HepG2 (cell line): ENCODE data around the gene NEMF. TPM values are rescaled to one million over a fixed set of nuclear protein-coding genes. Genes with fewer than 3 reads are reported as not detected.

ENCODE experiments used
- AKAP8 ChIP-seq: sonication (generic); formaldehyde crosslinking; IDR thresholded peaks from 2 replicates; pipeline ENCODE4 v1.5.1; 2020; ENCODE audit warnings: mild to moderate bottlenecking, missing genetic modification reagents
- BHLHE40 ChIP-seq: IDR thresholded peaks from 2 replicates; pipeline ENCODE4 v1.6.1; 2011; ENCODE audit warnings: low read length, improper control_type of control experiment
- CHD2 ChIP-seq: IDR thresholded peaks from 2 replicates; pipeline ENCODE4 v1.6.1; 2011; ENCODE audit warnings: low read depth, low read length, improper control_type of control experiment
- EP300 ChIP-seq, 3 experiments: sonication (generic) in 1 of 3; formaldehyde crosslinking in 1 of 3; IDR thresholded peaks; 2 replicates each; pipeline versions ENCODE4 v1.5.1 to v1.6.1; 2011 to 2020; ENCODE audit warnings: low read depth in 2 of 3, low read length in 2 of 3, borderline replicate concordance in 1 of 3, improper control_type of control experiment in 1 of 3, mild to moderate bottlenecking in 1 of 3, missing genetic modification reagents in 1 of 3, moderate library complexity in 1 of 3
- GATAD2A ChIP-seq: IDR thresholded peaks from 2 replicates; pipeline ENCODE4 v1.6.1; 2016
- ISL2 ChIP-seq: sonication (generic); formaldehyde crosslinking; IDR thresholded peaks from 2 replicates; pipeline ENCODE4 v1.5.0; 2020; ENCODE audit warnings: missing genetic modification reagents
- JDP2 ChIP-seq: sonication (generic); formaldehyde crosslinking; IDR thresholded peaks from 2 replicates; pipeline ENCODE4 v1.8.1; 2022; ENCODE audit warnings: missing genetic modification reagents, borderline replicate concordance
- MYC ChIP-seq: sonication (generic); formaldehyde crosslinking; IDR thresholded peaks from 2 replicates; pipeline ENCODE4 v1.9.0; 2021; ENCODE audit warnings: missing genetic modification reagents, borderline replicate concordance
- NRL ChIP-seq: sonication (generic); formaldehyde crosslinking; IDR thresholded peaks from 2 replicates; pipeline ENCODE4 v1.5.0; 2020; ENCODE audit warnings: missing genetic modification reagents, mild to moderate bottlenecking, moderate library complexity, borderline replicate concordance
- PAX8 ChIP-seq: sonication (generic); formaldehyde crosslinking; IDR thresholded peaks from 2 replicates; pipeline ENCODE4 v1.8.0; 2022; ENCODE audit warnings: mild to moderate bottlenecking, missing genetic modification reagents, borderline replicate concordance
- POLR2G ChIP-seq: fragments of 200-400 bp; formaldehyde crosslinking; IDR thresholded peaks from 2 replicates; pipeline ENCODE4 v1.6.1; 2018; ENCODE audit warnings: mild to moderate bottlenecking, low read depth, low read length, moderate library complexity
- RARG ChIP-seq: sonication (generic); formaldehyde crosslinking; IDR thresholded peaks from 2 replicates; pipeline ENCODE4 v1.4.0; 2020; ENCODE audit warnings: low read depth, mild to moderate bottlenecking, missing genetic modification reagents
- REXO4 ChIP-seq: sonication (generic); formaldehyde crosslinking; IDR thresholded peaks from 2 replicates; pipeline ENCODE4 v1.8.0; 2022; ENCODE audit warnings: missing genetic modification reagents, mild to moderate bottlenecking, borderline replicate concordance
- SALL1 ChIP-seq: sonication (generic); formaldehyde crosslinking; IDR thresholded peaks from 2 replicates; pipeline ENCODE4 v1.8.0; 2022; ENCODE audit warnings: mild to moderate bottlenecking, missing genetic modification reagents
- SOX5 ChIP-seq: IDR thresholded peaks from 2 replicates; pipeline ENCODE4 v1.6.1; 2016; ENCODE audit warnings: borderline replicate concordance
- XRCC5 ChIP-seq: fragments of 200-400 bp; formaldehyde crosslinking; optimal IDR thresholded peaks from 2 replicates; pipeline ENCODE3; 2017; ENCODE audit warnings: mild to moderate bottlenecking, low read length
- ZBTB7B ChIP-seq: sonication (generic); formaldehyde crosslinking; IDR thresholded peaks from 2 replicates; pipeline ENCODE4 v1.4.0; 2020; ENCODE audit warnings: missing genetic modification reagents
- ZNF331 ChIP-seq: sonication (generic); formaldehyde crosslinking; IDR thresholded peaks from 2 replicates; pipeline ENCODE4 v1.4.0; 2020; ENCODE audit warnings: missing genetic modification reagents
- polyA plus RNA-seq, 8 experiments: library from polyadenylated mRNA; depleted of rRNA in 3 of 8; stranded (reverse) in 7 of 8; unstranded in 1 of 8; fragments of >200 nt; fragmentation: Illumina TruSeq in 4 of 8; extraction: Trizol in 4 of 8; gene quantifications; 2 replicates each; pipeline versions ENCODE4 v1.2.1 to v1.2.3, GENCODE V29; 2011 to 2016; ENCODE audit warnings: low read depth in 4 of 8, missing spikeins in 1 of 8, mixed read lengths in 1 of 8; ENCODE audit not compliant: insufficient read depth in 1 of 8
- total RNA-seq, 5 experiments: library from RNA; depleted of rRNA; stranded (reverse); fragments of >200 nt; fragmentation: Illumina TruSeq; extraction: Trizol; gene quantifications; 2 replicates each; pipeline ENCODE4 v1.2.3, GENCODE V29; 2016; ENCODE audit warnings: low read depth in 1 of 5
- TF ChIP-seq, protein P1 (sequence below): sonication (generic); formaldehyde crosslinking; IDR thresholded peaks from 2 replicates; pipeline ENCODE4 v1.4.0; 2020; ENCODE audit warnings: mild to moderate bottlenecking, missing genetic modification reagents
- TF ChIP-seq, protein P2 (sequence below): sonication (generic); formaldehyde crosslinking; IDR thresholded peaks from 2 replicates; pipeline ENCODE4 v1.4.0; 2020; ENCODE audit warnings: missing genetic modification reagents
- TF ChIP-seq, protein P3 (sequence below): sonication (generic); formaldehyde crosslinking; IDR thresholded peaks from 2 replicates; pipeline ENCODE4 v1.4.0; 2020; ENCODE audit warnings: missing genetic modification reagents
- TF ChIP-seq, protein P4 (sequence below): sonication (generic); formaldehyde crosslinking; IDR thresholded peaks from 2 replicates; pipeline ENCODE4 v1.4.0; 2020; ENCODE audit warnings: mild to moderate bottlenecking, missing genetic modification reagents

Gene NEMF
- total and polyA plus RNA-seq, 2 of the 13 experiments (the other 11 are each of a cell fraction or from before 2014, with no cell fraction given): 21.3 to 57.9 TPM

DNA sequence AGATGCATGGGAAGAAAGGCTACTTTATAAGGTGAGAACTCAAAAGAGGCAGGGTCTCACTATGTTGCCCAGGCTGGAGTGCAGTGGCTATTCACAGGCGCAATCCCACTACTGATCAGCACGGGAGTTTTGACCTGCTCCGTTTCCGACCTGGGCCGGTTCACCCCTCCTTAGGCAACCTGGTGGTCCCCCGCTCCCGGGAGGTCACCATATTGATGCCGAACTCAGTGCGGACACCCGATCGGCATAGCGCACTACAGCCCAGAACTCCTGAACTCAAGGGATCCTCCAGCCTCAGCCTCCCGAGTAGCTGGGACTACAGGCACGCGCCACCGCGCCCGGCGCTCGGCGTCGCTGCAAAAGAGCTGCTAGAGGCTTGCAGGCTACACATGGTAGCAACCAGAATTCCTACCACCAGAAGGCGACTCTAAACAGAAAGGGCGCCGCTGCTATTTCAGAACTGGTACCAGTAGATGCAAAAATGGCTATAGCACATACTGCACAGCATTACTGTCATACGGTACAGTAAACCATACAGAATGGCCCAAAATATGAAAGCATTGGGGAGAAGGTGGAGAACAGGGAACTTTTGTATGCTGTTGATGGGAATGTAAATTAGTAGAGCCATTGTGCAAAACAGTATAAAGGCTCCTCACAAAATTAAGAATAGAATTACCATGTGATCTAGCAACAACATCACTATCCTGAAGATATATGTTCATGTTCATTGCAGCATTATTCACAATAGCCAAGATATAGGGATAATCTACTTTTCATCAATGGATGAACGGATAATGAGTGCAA lies 1.2 kb upstream of the NEMF start (continued):
- TF ChIP-seq RARG (CRISPR knock-in tag): no peak
- no peak for TF ChIP-seq NRL (CRISPR knock-in tag)
- TF ChIP-seq, protein P1, sequence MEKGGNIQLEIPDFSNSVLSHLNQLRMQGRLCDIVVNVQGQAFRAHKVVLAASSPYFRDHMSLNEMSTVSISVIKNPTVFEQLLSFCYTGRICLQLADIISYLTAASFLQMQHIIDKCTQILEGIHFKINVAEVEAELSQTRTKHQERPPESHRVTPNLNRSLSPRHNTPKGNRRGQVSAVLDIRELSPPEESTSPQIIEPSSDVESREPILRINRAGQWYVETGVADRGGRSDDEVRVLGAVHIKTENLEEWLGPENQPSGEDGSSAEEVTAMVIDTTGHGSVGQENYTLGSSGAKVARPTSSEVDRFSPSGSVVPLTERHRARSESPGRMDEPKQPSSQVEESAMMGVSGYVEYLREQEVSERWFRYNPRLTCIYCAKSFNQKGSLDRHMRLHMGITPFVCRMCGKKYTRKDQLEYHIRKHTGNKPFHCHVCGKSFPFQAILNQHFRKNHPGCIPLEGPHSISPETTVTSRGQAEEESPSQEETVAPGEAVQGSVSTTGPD (CRISPR knock-in tag): no peak
- TF ChIP-seq ZBTB7B (CRISPR knock-in tag): 0 out of 2 replicates have a peak, but pooled peaks have one; percentile 5
- TF ChIP-seq AKAP8 (CRISPR knock-in tag): no peak
- peak; percentile 71 for TF ChIP-seq ZNF331
- TF ChIP-seq SALL1 (CRISPR knock-in tag): peak; percentile 71
- TF ChIP-seq XRCC5: peak; percentile 87
- no peak for TF ChIP-seq CHD2
- peak; percentile 51; the same call in 1 of the 2 replicates for TF ChIP-seq SOX5 (CRISPR knock-in tag)
- TF ChIP-seq PAX8 (CRISPR knock-in tag): no peak
- TF ChIP-seq ISL2 (CRISPR knock-in tag): peak; percentile 68
- peak; percentile 88 for TF ChIP-seq MYC (CRISPR knock-in tag)
- TF ChIP-seq, protein P2, sequence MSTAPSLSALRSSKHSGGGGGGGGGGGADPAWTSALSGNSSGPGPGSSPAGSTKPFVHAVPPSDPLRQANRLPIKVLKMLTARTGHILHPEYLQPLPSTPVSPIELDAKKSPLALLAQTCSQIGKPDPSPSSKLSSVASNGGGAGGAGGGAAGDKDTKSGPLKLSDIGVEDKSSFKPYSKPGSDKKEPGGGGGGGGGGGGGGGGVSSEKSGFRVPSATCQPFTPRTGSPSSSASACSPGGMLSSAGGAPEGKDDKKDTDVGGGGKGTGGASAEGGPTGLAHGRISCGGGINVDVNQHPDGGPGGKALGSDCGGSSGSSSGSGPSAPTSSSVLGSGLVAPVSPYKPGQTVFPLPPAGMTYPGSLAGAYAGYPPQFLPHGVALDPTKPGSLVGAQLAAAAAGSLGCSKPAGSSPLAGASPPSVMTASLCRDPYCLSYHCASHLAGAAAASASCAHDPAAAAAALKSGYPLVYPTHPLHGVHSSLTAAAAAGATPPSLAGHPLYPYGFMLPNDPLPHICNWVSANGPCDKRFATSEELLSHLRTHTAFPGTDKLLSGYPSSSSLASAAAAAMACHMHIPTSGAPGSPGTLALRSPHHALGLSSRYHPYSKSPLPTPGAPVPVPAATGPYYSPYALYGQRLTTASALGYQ (CRISPR knock-in tag): peak; percentile 21; the same call in 1 of the 2 replicates
- no peak for TF ChIP-seq REXO4
- TF ChIP-seq JDP2 (CRISPR knock-in tag): no peak
- no peak for TF ChIP-seq POLR2G
- TF ChIP-seq, protein P3, sequence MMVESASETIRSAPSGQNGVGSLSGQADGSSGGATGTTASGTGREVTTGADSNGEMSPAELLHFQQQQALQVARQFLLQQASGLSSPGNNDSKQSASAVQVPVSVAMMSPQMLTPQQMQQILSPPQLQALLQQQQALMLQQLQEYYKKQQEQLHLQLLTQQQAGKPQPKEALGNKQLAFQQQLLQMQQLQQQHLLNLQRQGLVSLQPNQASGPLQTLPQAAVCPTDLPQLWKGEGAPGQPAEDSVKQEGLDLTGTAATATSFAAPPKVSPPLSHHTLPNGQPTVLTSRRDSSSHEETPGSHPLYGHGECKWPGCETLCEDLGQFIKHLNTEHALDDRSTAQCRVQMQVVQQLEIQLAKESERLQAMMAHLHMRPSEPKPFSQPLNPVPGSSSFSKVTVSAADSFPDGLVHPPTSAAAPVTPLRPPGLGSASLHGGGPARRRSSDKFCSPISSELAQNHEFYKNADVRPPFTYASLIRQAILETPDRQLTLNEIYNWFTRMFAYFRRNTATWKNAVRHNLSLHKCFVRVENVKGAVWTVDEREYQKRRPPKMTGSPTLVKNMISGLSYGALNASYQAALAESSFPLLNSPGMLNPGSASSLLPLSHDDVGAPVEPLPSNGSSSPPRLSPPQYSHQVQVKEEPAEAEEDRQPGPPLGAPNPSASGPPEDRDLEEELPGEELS: 0 out of 2 replicates have a peak, but pooled peaks have one; percentile 9
- no peak for TF ChIP-seq BHLHE40
- TF ChIP-seq EP300 (IDR thresholded peaks at IDR 0.05; ENCODE audit: low read depth in 2 of 2, low read length in 2 of 2): peak in 1 of 2 experiments; percentile 28; a peak in 1 of 4 replicates
- TF ChIP-seq EP300 (CRISPR knock-in tag; IDR thresholded peaks at IDR 0.05; ENCODE audit: borderline replicate concordance): no peak
- TF ChIP-seq, protein P4, sequence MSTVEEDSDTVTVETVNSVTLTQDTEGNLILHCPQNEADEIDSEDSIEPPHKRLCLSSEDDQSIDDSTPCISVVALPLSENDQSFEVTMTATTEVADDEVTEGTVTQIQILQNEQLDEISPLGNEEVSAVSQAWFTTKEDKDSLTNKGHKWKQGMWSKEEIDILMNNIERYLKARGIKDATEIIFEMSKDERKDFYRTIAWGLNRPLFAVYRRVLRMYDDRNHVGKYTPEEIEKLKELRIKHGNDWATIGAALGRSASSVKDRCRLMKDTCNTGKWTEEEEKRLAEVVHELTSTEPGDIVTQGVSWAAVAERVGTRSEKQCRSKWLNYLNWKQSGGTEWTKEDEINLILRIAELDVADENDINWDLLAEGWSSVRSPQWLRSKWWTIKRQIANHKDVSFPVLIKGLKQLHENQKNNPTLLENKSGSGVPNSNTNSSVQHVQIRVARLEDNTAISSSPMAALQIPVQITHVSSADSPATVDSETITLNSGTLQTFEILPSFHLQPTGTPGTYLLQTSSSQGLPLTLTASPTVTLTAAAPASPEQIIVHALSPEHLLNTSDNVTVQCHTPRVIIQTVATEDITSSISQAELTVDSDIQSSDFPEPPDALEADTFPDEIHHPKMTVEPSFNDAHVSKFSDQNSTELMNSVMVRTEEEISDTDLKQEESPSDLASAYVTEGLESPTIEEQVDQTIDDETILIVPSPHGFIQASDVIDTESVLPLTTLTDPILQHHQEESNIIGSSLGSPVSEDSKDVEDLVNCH (CRISPR knock-in tag): no peak
- TF ChIP-seq GATAD2A (CRISPR knock-in tag): peak; percentile 66
